KMS-11 (cell line): ENCODE results near the gene CRIM1.

Experiments
- H2AFZ ChIP-seq: fragments of 200-600 bp; sonication (generic); 2 replicates; pipeline ENCODE4 v1.6.1; 2016; ENCODE audit warnings: antibody characterized with exemption, mixed run types, low read depth
- H3K27ac ChIP-seq: fragments of 200-600 bp; sonication (generic); 2 replicates; pipeline ENCODE4 v1.6.1; 2016; ENCODE audit warnings: mild to moderate bottlenecking, mixed run types
- H3K27me3 ChIP-seq: fragments of 200-600 bp; sonication (generic); 2 replicates; pipeline ENCODE4 v1.6.1; 2017; ENCODE audit warnings: mild to moderate bottlenecking, low read depth, mixed run types, moderate library complexity; ENCODE audit not compliant: insufficient read depth
- H3K36me3 ChIP-seq: fragments of 200-600 bp; sonication (generic); 2 replicates; pipeline ENCODE4 v1.6.1; 2017; ENCODE audit warnings: mild to moderate bottlenecking, mixed run types; ENCODE audit not compliant: insufficient read depth
- H3K4me1 ChIP-seq: fragments of 200-600 bp; sonication (generic); 2 replicates; pipeline ENCODE4 v1.6.1; 2016; ENCODE audit warnings: mild to moderate bottlenecking, low read depth, mixed run types; ENCODE audit not compliant: poor library complexity, severe bottlenecking
- H3K4me2 ChIP-seq: fragments of 200-600 bp; sonication (generic); 2 replicates; pipeline ENCODE4 v1.7.0; 2016; ENCODE audit warnings: mild to moderate bottlenecking, mixed run types
- H3K4me3 ChIP-seq: fragments of 200-600 bp; sonication (generic); IDR thresholded peaks from 2 replicates; pipeline ENCODE4 v1.6.1; 2017; ENCODE audit warnings: low read depth, low read length, mixed read lengths; ENCODE audit not compliant: insufficient read depth
- H3K79me2 ChIP-seq: fragments of 200-600 bp; sonication (generic); 2 replicates; pipeline ENCODE4 v1.6.1; 2016; ENCODE audit warnings: low read depth, mixed run types; ENCODE audit not compliant: insufficient read depth
- H3K9ac ChIP-seq: fragments of 200-600 bp; sonication (generic); 2 replicates; pipeline ENCODE4 v1.6.1; 2016; ENCODE audit warnings: mild to moderate bottlenecking, mixed run types
- H4K20me1 ChIP-seq: fragments of 200-600 bp; sonication (generic); 2 replicates; pipeline ENCODE4 v1.6.1; 2016; ENCODE audit warnings: mild to moderate bottlenecking, mixed run types; ENCODE audit not compliant: insufficient read depth
- TF ChIP-seq, protein P1 (sequence below): fragments of 200-600 bp; sonication (generic); conservative IDR thresholded peaks from 2 replicates; pipeline ENCODE4 v1.6.1; 2017; ENCODE audit warnings: low read depth, mild to moderate bottlenecking, antibody characterized with exemption, low read length, moderate library complexity, mixed read lengths

Gene CRIM1

DNA sequence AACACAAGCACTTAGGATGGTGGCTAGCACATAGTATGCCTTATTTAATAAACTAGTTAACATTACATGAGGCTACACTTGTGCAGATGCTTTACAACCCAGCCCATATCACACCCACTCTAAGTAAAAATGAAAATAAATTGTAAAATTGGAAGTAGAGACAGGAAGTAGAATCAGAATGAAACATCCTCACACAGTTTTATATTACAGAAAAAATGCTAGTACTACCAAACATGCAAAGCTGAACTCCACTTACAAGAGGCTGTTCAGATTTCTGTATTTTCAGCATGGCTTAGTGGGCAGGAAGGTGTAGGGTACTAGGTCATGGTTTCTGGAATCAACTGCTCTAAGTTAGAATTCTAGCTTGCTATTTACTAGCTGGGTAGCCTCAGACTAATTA lies 18.2 kb upstream of the CRIM1 start:
- TF ChIP-seq, protein P1, sequence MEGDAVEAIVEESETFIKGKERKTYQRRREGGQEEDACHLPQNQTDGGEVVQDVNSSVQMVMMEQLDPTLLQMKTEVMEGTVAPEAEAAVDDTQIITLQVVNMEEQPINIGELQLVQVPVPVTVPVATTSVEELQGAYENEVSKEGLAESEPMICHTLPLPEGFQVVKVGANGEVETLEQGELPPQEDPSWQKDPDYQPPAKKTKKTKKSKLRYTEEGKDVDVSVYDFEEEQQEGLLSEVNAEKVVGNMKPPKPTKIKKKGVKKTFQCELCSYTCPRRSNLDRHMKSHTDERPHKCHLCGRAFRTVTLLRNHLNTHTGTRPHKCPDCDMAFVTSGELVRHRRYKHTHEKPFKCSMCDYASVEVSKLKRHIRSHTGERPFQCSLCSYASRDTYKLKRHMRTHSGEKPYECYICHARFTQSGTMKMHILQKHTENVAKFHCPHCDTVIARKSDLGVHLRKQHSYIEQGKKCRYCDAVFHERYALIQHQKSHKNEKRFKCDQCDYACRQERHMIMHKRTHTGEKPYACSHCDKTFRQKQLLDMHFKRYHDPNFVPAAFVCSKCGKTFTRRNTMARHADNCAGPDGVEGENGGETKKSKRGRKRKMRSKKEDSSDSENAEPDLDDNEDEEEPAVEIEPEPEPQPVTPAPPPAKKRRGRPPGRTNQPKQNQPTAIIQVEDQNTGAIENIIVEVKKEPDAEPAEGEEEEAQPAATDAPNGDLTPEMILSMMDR, result no peak
- Histone ChIP-seq H3K4me2 (no peak overlapping the region), H4K20me1 (no peaks in the 10 kb centered on the region), H3K79me2 (no peaks in the 10 kb centered on the region), H3K27me3 (no peaks in the 10 kb centered on the region), H2AFZ (no peak overlapping the region), H3K4me1 (no peaks in the 10 kb centered on the region), H3K36me3 (no peaks in the 10 kb centered on the region), H3K4me3 (no peak overlapping the region), H3K9ac (no peak overlapping the region), H3K27ac (no peak overlapping the region)

DNA sequence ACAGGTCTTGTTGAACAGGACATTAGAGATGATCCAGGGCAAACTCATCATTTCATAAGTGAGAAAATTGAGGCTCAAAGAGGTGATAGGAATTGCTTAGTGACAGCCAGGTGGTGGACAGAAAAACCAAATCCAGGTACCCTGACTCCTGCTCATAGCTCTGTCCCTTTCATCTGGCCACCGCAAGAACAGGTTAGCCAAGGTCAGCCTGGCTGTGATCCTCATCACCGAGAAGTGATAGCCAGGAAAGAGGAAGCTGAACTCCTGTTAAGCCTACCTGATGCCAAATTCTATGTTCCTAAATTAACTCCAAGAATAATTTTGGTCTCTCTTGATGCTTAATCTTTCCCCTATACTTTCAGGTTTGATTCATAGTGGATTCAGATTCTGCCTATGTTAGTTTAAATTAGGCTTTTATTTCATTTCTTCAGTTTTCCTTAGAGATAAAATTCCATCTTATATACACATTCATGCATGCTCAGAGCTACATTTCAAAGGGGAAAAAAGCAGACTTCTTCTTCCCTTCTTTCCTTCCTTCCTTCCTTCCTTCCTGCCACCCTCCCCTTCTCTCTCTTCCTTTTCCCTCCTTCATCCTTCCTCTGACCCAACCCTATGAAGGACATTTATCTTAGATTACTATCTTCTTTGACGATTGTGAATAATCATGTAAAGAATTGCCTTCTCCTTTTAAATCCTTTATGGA lies 17.3 kb upstream of the CRIM1 start:
- Histone ChIP-seq H3K4me1 (no peaks in the 10 kb centered on the region), H3K79me2 (no peaks in the 10 kb centered on the region), H3K4me2 (no peak overlapping the region), H3K27me3 (no peaks in the 10 kb centered on the region), H3K4me3 (no peak overlapping the region), H3K27ac (no peak overlapping the region), H3K36me3 (no peaks in the 10 kb centered on the region), H3K9ac (no peak overlapping the region), H4K20me1 (no peaks in the 10 kb centered on the region), H2AFZ (no peak overlapping the region)
- TF ChIP-seq, protein P1, result no peak

DNA sequence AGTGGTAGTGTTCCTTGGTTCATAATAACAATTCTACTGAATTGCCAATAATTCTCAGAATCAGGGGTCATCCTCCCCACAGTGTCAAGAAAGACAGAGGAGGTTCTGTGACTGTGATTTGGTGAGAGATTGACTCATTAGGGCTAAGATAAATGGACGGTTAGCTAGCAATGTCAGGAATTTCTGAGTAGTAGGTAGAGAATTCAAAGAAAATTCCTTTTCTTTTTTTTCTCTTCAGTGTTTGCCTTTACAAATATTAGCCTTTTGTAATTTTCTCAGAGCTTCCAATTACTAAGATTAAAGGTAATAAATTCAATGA lies 16.8 kb upstream of the CRIM1 start:
- Histone ChIP-seq H2AFZ (no peak overlapping the region), H4K20me1 (no peaks in the 10 kb centered on the region), H3K27me3 (no peaks in the 10 kb centered on the region), H3K4me1 (no peaks in the 10 kb centered on the region), H3K9ac (no peak overlapping the region), H3K79me2 (no peaks in the 10 kb centered on the region), H3K27ac (no peak overlapping the region), H3K36me3 (no peaks in the 10 kb centered on the region), H3K4me2 (no peak overlapping the region), H3K4me3 (no peak overlapping the region)
- TF ChIP-seq, protein P1, result no peak

DNA sequence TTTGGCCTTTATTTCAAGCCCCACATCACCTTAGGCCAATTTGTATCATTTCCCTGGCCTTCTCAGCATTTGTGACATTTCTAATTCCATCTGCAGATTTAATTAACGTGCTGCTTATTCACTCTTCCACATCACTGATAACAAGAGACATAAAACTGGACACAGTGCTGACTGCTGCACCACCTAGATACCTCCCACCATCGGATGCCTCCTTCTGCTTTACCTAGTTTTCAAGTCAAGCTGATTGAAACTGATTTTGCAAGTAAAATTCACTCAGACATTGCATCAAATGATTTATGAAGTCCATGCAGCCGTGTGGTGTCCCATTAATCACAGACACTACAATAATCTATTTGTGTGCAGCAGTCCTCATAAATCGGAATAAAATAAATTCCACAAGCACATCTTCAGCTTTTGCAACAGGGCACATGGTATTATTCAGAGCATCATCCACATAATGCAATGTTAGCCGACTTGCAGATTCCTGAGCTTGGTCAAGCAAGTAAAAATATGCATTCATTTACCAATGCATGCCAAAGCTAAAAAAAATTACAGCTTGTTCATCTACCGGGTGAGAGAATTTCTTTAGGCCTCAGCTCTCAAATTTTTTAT lies 15.9 kb upstream of the CRIM1 start:
- TF ChIP-seq, protein P1, result no peak
- H3K9ac ChIP-seq, result no peak overlapping the region
- no peaks in the 10 kb centered on the region for H4K20me1 ChIP-seq

More for the DNA sequence above, 15.9 kb upstream of the CRIM1 start:
- no peak overlapping the region for H3K4me2 ChIP-seq
- no peak overlapping the region for H2AFZ ChIP-seq
- no peak overlapping the region for H3K27ac ChIP-seq
- no peaks in the 10 kb centered on the region for H3K36me3 ChIP-seq
- no peaks in the 10 kb centered on the region for H3K27me3 ChIP-seq
- no peaks in the 10 kb centered on the region for H3K4me1 ChIP-seq
- no peaks in the 10 kb centered on the region for H3K79me2 ChIP-seq
- H3K4me3 ChIP-seq, result no peak overlapping the region
